GM12873 (cell line): ENCODE data around the gene PRDM16.

Experiments
- CTCF ChIP-seq: IDR thresholded peaks from 2 replicates; pipeline ENCODE4 v1.5.1; 2012; ENCODE audit warnings: low read depth, mild to moderate bottlenecking, moderate library complexity, low read length, control low read depth; ENCODE audit not compliant: insufficient read depth; ENCODE audit errors: missing control alignments

Gene PRDM16

GRCh38 chr1:3311711-3312110 lies 242.7 kb downstream of the PRDM16 start:
- no peak for TF ChIP-seq CTCF

GRCh38 chr1:3312310-3312897 lies 243.4 kb downstream of the PRDM16 start:
- no peak for TF ChIP-seq CTCF

GRCh38 chr1:3312898-3313575 lies 244.0 kb downstream of the PRDM16 start:
- TF ChIP-seq CTCF: no peak

GRCh38 chr1:3313576-3313950 lies 244.6 kb downstream of the PRDM16 start:
- TF ChIP-seq CTCF: no peak

- TF ChIP-seq CTCF: no peak
Measured at GRCh38 chr1:3314491-3315381, 245.7 kb downstream of the PRDM16 start.

- TF ChIP-seq CTCF: no peak
Measured at GRCh38 chr1:3315399-3316339, 246.7 kb downstream of the PRDM16 start.
